Stimulated activated naive B cell treated with anti-CD40 and anti-IgM and Interleukin-4, amounts not matched to agents 10 μg/mL and 1 μg/mL and 100 μg/mL, for 72 hours (primary cell): Measurements from ENCODE around the gene ACP4.

Experiments used
- ATAC-seq, 2 donors: fragments of 150-1000 bp; cut with Tn5 transposase; replicated peaks; 2 replicates each; pipeline ENCODE4 v1.10.0; 2021; ENCODE audit warnings: moderate library complexity in 1 of 2
- DNase-seq: peaks from one replicate; pipeline ENCODE4 v3.0.0; 2021
- H3K27ac Mint-ChIP-seq: one replicate; pipeline ENCODE4 v1.8.0; 2022; ENCODE audit warnings: mild to moderate bottlenecking, mixed read lengths
- H3K27me3 Mint-ChIP-seq, 2 donors: one replicate each; pipeline ENCODE4 v1.8.0; 2022; ENCODE audit warnings: mixed read lengths in 2 of 2
- H3K36me3 Mint-ChIP-seq, 2 donors: one replicate each; pipeline ENCODE4 v1.8.0; 2022; ENCODE audit warnings: mixed read lengths in 2 of 2, mild to moderate bottlenecking in 1 of 2
- H3K4me1 Mint-ChIP-seq, 2 donors: one replicate each; pipeline ENCODE4 v1.8.0; 2022; ENCODE audit warnings: mixed read lengths in 2 of 2, mild to moderate bottlenecking in 1 of 2
- H3K4me3 Mint-ChIP-seq, 2 donors: one replicate each; pipeline ENCODE4 v1.8.0; 2022; ENCODE audit warnings: mild to moderate bottlenecking in 2 of 2, mixed read lengths in 2 of 2, moderate library complexity in 1 of 2
- H3K9me3 Mint-ChIP-seq, 2 donors: one replicate each; pipeline ENCODE4 v1.8.0; 2022; ENCODE audit warnings: mixed read lengths in 2 of 2, mild to moderate bottlenecking in 1 of 2

The ACP4 gene

GRCh38 chr19:50817941-50818858 is 28.0 kb downstream of the ACP4 start:
- peak; percentile 58 to 64 for ATAC-seq
- H3K27ac Mint-ChIP-seq: peak overlapping the region; percentile 70
- H3K27me3 Mint-ChIP-seq: peaks cover 61 to 74% of the 10 kb centered on the region in 2 donors
- H3K4me1 Mint-ChIP-seq: peaks cover 59 to 69% of the 10 kb centered on the region in 2 donors
- DNase-seq: peak; percentile 66
- peaks cover 4% of the 10 kb centered on the region in 2 donors for H3K9me3 Mint-ChIP-seq
- H3K36me3 Mint-ChIP-seq: peaks cover 7 to 13% of the 10 kb centered on the region in 2 donors
- peak overlapping the region; percentile 79 to 89 for H3K4me3 Mint-ChIP-seq

- H3K36me3 Mint-ChIP-seq: peaks cover 7 to 13% of the 10 kb centered on the region in 2 donors
- no peak for DNase-seq
- peaks cover 61 to 75% of the 10 kb centered on the region in 2 donors for H3K27me3 Mint-ChIP-seq
- no peak for ATAC-seq
- peaks cover 4% of the 10 kb centered on the region in 2 donors for H3K9me3 Mint-ChIP-seq
- H3K4me3 Mint-ChIP-seq: peak overlapping the region; percentile 79 to 89
- H3K4me1 Mint-ChIP-seq: peaks cover 62 to 69% of the 10 kb centered on the region in 2 donors
- peak overlapping the region; percentile 64 for H3K27ac Mint-ChIP-seq
Measured at GRCh38 chr19:50818859-50819472, 28.8 kb downstream of the ACP4 start.

DNA sequence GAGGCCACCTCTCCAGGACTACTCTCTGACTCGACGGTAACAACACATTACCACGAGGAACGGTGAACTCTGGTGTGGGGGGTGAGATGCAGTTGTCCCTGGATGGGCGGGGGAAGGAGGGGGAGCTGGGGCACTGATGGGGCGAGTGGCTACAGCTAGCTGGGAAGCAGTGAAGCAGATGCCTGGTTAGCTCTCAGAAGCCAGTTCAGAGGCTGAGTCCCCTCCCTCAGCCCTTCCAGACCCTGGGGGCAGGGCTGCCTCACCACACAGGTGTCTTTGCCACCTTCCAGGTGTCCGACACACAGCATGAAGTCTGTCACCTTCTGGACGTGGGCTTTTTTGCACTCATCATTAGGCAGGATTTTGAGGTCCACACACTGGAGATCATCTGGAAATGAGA is 29.4 kb downstream of the ACP4 start:
- ATAC-seq: no peak
- peaks cover 4% of the 10 kb centered on the region in 2 donors for H3K9me3 Mint-ChIP-seq
- peaks cover 57 to 71% of the 10 kb centered on the region in 2 donors for H3K27me3 Mint-ChIP-seq
- H3K4me1 Mint-ChIP-seq: peaks cover 62 to 69% of the 10 kb centered on the region in 2 donors
- DNase-seq: no peak
- H3K36me3 Mint-ChIP-seq: peaks cover 7 to 13% of the 10 kb centered on the region in 2 donors
- peak overlapping the region; percentile 81 to 89 for H3K4me3 Mint-ChIP-seq
- no peak overlapping the region for H3K27ac Mint-ChIP-seq

DNA sequence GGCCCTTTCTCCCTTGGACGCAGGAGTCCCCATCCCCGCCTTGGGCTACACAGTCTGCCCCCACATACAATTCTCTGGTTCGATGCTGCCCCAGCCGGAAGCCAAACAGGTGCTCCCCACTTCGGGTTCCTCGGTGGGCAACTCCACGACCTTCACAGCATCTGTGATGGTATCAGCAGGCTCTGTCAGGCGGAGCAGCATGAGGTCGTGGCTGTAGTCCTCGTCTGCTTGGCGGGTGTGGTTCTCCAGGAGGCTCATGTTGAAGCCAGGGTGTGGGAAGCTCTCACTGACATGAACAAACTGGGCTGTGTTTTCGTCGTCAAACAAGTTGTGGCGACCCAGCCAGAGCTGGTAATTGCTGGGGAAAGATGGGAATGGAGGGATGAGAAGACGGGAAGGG is 29.9 kb downstream of the ACP4 start:
- peaks cover 4% of the 10 kb centered on the region in 2 donors for H3K9me3 Mint-ChIP-seq
- DNase-seq: no peak
- ATAC-seq: no peak
- H3K27me3 Mint-ChIP-seq: peaks cover 52 to 66% of the 10 kb centered on the region in 2 donors
- H3K27ac Mint-ChIP-seq: no peak overlapping the region
- peak overlapping the region; percentile 78 to 81 for H3K4me3 Mint-ChIP-seq
- H3K4me1 Mint-ChIP-seq: peaks cover 62 to 69% of the 10 kb centered on the region in 2 donors
- peaks cover 7 to 13% of the 10 kb centered on the region in 2 donors for H3K36me3 Mint-ChIP-seq

- DNase-seq (no peak), ATAC-seq (no peak)
- H3K36me3 Mint-ChIP-seq: peaks cover 7 to 13% of the 10 kb centered on the region in 2 donors
- peak overlapping the region; percentile 78 to 81 for H3K4me3 Mint-ChIP-seq
- peaks cover 52 to 61% of the 10 kb centered on the region in 2 donors for H3K27me3 Mint-ChIP-seq
- peak overlapping the region; percentile 68 for H3K27ac Mint-ChIP-seq
- peaks cover 3 to 4% of the 10 kb centered on the region in 2 donors for H3K9me3 Mint-ChIP-seq
- H3K4me1 Mint-ChIP-seq: peaks cover 62 to 69% of the 10 kb centered on the region in 2 donors
Measured at GRCh38 chr19:50820549-50821247, 30.5 kb downstream of the ACP4 start.

DNA sequence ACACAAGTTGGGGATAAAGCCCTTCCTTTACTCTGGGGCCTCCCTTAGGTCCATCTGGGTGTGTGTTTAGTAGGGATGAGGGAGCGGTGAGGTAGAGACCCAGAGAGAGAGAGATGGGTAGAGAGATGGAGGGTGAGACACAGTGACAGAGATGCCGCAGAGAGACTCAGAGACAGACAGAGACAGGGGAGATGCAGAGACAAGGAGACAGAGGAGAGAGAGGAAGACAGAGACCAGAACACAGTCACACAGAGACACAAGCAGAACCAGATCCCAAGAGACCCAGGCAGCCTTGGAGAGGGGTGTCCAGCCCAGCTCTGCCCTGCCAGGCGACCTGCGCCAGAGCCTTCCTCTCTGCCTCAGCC is 31.0 kb downstream of the ACP4 start:
- Mint-ChIP-seq H3K4me1 (peaks cover 59 to 67% of the 10 kb centered on the region in 2 donors), H3K4me3 (peak overlapping the region; percentile 8 to 51), H3K9me3 (peaks cover 2% of the 10 kb centered on the region in 2 donors), H3K27ac (peak overlapping the region; percentile 2), H3K27me3 (peaks cover 53 to 63% of the 10 kb centered on the region in 2 donors), H3K36me3 (peaks cover 5 to 10% of the 10 kb centered on the region in 2 donors)
- DNase-seq (no peak), ATAC-seq (no peak)

GRCh38 chr19:50821622-50822021 is 31.4 kb downstream of the ACP4 start:
- Mint-ChIP-seq H3K27me3 (peaks cover 53 to 63% of the 10 kb centered on the region in 2 donors), H3K27ac (peak overlapping the region; percentile 11), H3K4me1 (peaks cover 56 to 63% of the 10 kb centered on the region in 2 donors), H3K36me3 (peaks cover 2 to 8% of the 10 kb centered on the region in 2 donors), H3K9me3 (peaks cover 0 to 1% of the 10 kb centered on the region in 2 donors), H3K4me3 (no peak overlapping the region)
- ATAC-seq (no peak), DNase-seq (no peak)

- Mint-ChIP-seq H3K4me1 (peaks cover 47 to 52% of the 10 kb centered on the region in 2 donors), H3K9me3 (no peaks in the 10 kb centered on the region), H3K36me3 (peaks cover 0 to 4% of the 10 kb centered on the region in 2 donors), H3K27ac (peak overlapping the region; percentile 9), H3K27me3 (peaks cover 62 to 70% of the 10 kb centered on the region in 2 donors), H3K4me3 (no peak overlapping the region)
- ATAC-seq (no peak), DNase-seq (no peak)
Measured at GRCh38 chr19:50822661-50823208, 32.5 kb downstream of the ACP4 start.

DNA sequence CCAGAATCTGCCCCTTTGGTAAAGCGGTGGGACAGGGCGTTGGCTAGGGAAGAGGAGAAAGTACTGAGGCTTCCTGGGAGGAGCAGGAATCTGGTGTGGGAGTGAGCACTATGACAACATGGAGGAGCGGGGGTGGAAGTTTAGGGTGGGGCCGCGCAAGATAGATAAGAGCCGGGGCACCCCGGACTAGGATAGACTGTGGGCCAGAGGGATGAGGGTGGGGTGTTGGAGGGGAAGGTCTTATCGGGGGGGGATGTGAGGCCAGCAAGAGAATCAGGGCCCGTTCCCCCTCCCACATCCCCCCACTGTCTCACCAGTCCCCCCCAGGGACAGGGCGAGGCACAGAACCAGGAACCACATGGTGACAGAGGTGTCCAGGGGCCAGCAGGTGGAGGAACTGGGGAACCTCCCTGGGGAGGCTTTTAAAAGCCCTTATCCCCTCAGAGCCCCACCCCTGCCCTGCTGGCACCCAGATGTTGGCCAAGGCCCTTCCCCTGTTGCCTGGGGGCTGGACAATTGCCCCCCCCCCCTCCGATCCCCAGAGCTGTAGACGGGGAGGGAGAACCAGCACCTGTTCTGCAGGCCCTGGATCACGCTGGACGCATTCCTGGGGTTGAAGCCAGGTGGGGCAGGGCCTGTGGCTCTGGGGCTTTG is 33.3 kb downstream of the ACP4 start, which contains the start of gene KLK1:
TSS of gene KLK1 (minus strand) at position 399 of the 654 bp plus-strand sequence. CDS start at position 360, 39 bp downstream.
- DNase-seq (no peak), ATAC-seq (no peak)
- peaks cover 67 to 68% of the 10 kb centered on the region in 2 donors for H3K27me3 Mint-ChIP-seq
- no peaks in the 10 kb centered on the region for H3K9me3 Mint-ChIP-seq
- H3K36me3 Mint-ChIP-seq: peaks cover 0 to 4% of the 10 kb centered on the region in 2 donors
- H3K27ac Mint-ChIP-seq: peak within 1 kb of the TSS; percentile 66
- no peak within 1 kb of the TSS for H3K4me3 Mint-ChIP-seq
- H3K4me1 Mint-ChIP-seq: peaks cover 42 to 44% of the 10 kb centered on the region in 2 donors

DNA sequence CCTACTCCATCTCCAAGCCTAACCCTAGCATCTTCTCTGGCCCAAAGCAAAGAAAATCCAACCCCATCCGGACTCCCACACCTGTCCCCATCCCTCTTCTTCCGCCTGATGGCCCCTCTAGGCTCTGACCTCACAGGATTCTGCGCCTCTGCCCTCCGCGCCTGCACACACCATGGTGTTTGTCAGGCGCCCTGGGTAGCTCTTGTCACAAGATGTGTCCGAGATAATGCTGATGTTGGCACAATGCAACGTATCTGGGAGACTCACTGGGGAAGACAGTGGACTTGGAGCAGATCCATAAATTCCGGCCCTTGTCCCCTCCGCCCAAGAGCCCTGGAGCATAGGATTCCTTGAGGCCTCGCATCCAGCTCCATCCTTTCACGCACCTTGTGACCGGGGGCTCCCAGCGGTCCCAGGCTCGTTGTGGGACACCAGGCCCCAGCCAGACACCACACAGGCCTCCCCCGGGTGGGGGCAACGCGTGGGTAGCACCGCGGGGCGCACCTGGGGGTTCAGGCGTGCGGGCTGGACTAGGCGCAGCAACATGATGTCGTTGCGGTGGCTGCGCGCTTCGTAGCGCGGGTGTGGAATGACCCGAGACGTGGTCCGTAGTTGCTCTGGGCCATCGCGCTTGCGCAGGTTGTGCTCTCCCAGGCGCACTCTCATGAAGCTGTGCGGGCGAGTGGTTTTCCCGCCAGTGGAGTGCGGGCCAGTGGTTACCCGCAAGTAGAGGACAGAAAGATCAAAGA is 36.5 kb downstream of the ACP4 start:
- Mint-ChIP-seq H3K27ac (no peak overlapping the region), H3K9me3 (no peaks in the 10 kb centered on the region), H3K36me3 (peaks cover 0 to 4% of the 10 kb centered on the region in 2 donors), H3K4me1 (peaks cover 12 to 14% of the 10 kb centered on the region in 2 donors), H3K4me3 (no peak overlapping the region), H3K27me3 (peaks cover 49 to 53% of the 10 kb centered on the region in 2 donors)
- DNase-seq (no peak), ATAC-seq (no peak)

DNA sequence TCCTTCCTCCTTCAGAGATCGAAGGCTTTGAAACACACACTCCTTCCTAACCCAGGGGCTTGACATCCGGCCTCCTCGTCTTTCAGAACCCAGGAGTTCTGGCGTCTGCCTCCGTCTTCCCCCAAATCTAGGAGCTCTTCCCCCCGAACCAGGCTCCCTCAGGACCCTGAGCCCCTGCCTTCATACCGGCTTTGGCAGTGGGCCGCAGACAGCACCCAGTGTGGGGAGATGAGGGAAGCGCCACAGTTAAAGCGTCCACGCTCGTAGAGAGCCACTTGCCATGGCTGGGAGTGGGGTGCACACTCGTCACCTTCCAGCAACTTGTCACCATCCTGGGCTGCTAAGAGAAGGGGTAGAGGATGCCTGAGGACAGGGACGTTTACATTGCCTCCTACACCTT is 37.3 kb downstream of the ACP4 start:
- ATAC-seq (no peak), DNase-seq (no peak)
- peaks cover 49 to 52% of the 10 kb centered on the region in 2 donors for H3K27me3 Mint-ChIP-seq
- H3K9me3 Mint-ChIP-seq: no peaks in the 10 kb centered on the region
- H3K27ac Mint-ChIP-seq: peak overlapping the region; percentile 6
- H3K4me1 Mint-ChIP-seq: peaks cover 4 to 8% of the 10 kb centered on the region in 2 donors
- no peak overlapping the region for H3K4me3 Mint-ChIP-seq
- H3K36me3 Mint-ChIP-seq: peaks cover 0 to 4% of the 10 kb centered on the region in 2 donors

- Mint-ChIP-seq H3K27me3 (peaks cover 56 to 58% of the 10 kb centered on the region in 2 donors), H3K36me3 (peaks cover 0 to 4% of the 10 kb centered on the region in 2 donors), H3K9me3 (no peaks in the 10 kb centered on the region), H3K4me3 (no peak overlapping the region), H3K27ac (no peak overlapping the region), H3K4me1 (no peaks in the 10 kb centered on the region)
- ATAC-seq (no peak), DNase-seq (no peak)
Measured at GRCh38 chr19:50829801-50830200, 39.6 kb downstream of the ACP4 start.
